Spleen (tissue), 11 donors: ENCODE measurements around the gene SMARCA1. TPM values are rescaled to one million over a fixed set of nuclear protein-coding genes. Genes with fewer than 3 reads are reported as not detected.

Experiments
- DNase-seq: peaks from one replicate; pipeline ENCODE4 v3.0.0-alpha.2; 2020
- H3K27ac ChIP-seq, 8 donors: fragments of 200-600 bp; sonication (generic) in 7 of 8; 1 replicate in 4 of 8; 2 replicates in 4 of 8; pipeline versions ENCODE4 v1.5.0 to v1.8.0; 2016 to 2021; ENCODE audit warnings: inconsistent platforms in 4 of 8, mild to moderate bottlenecking in 4 of 8, moderate library complexity in 1 of 8
- H3K27me3 ChIP-seq, 7 donors: fragments of 200-600 bp; sonication (generic) in 6 of 7; replicated peaks in 1 of 7; 1 replicate in 4 of 7; 2 replicates in 3 of 7; pipeline versions ENCODE4 v1.5.0 to v1.8.0; 2016 to 2021; ENCODE audit warnings: inconsistent platforms in 3 of 7, mild to moderate bottlenecking in 1 of 7
- H3K36me3 ChIP-seq, 6 donors: fragments of 200-600 bp; sonication (generic) in 5 of 6; 1 replicate in 4 of 6; 2 replicates in 2 of 6; pipeline versions ENCODE4 v1.5.0 to v1.8.0; 2016 to 2021; ENCODE audit warnings: inconsistent platforms in 2 of 6
- H3K4me1 ChIP-seq, 6 donors: fragments of 200-600 bp; sonication (generic) in 5 of 6; 1 replicate in 3 of 6; 2 replicates in 3 of 6; pipeline versions ENCODE4 v1.5.0 to v1.8.0; 2016 to 2021; ENCODE audit warnings: inconsistent platforms in 3 of 6
- H3K4me3 ChIP-seq, 8 donors: fragments of 200-600 bp; sonication (generic) in 7 of 8; 1 replicate in 4 of 8; 2 replicates in 4 of 8; pipeline versions ENCODE4 v1.5.0 to v1.8.0; 2016 to 2021; ENCODE audit warnings: inconsistent platforms in 4 of 8, mild to moderate bottlenecking in 4 of 8, moderate library complexity in 2 of 8
- H3K9me3 ChIP-seq, 8 donors: fragments of 200-600 bp; sonication (generic) in 7 of 8; 1 replicate in 4 of 8; 2 replicates in 4 of 8; pipeline versions ENCODE4 v1.5.0 to v1.8.0; 2016 to 2021; ENCODE audit warnings: inconsistent platforms in 4 of 8
- CTCF ChIP-seq, 11 experiments: fragments of 200-600 bp in 7 of 11; fragments of 450-650 bp in 4 of 11; sonication (generic) in 4 of 11; IDR thresholded peaks in 8 of 11; conservative IDR thresholded peaks in 3 of 11; 1 replicate in 7 of 11; 2 replicates in 4 of 11; pipeline versions ENCODE4 v1.4.0 to v1.8.0; 2016 to 2021; ENCODE audit warnings: antibody characterized with exemption in 11 of 11, inconsistent platforms in 4 of 11, mild to moderate bottlenecking in 1 of 11
- POLR2A ChIP-seq, 3 donors: fragments of 450-650 bp; IDR thresholded peaks; one replicate each; pipeline ENCODE4 v1.5.1; 2017; ENCODE audit warnings: antibody characterized with exemption in 3 of 3, mild to moderate bottlenecking in 1 of 3
- POLR2AphosphoS5 ChIP-seq, 3 donors: sonication (generic); formaldehyde crosslinking; IDR thresholded peaks; one replicate each; pipeline ENCODE4 v1.5.1; 2017; ENCODE audit warnings: antibody characterized with exemption in 3 of 3
- WGBS, 5 donors: extraction: QIAGEN DNeasy Blood & Tissue Kit in 3 of 5; methylation state at CpG; one replicate each; pipeline versions ENCODE4 v1.1.5 to v1.1.7; 2013 to 2018; 5-methylcytosine and 5-hydroxymethylcytosine counted together
- intact Hi-C: fragments of 100-400 bp; cut with DNase I; formaldehyde crosslinking; loops from one replicate; pipeline ENCODE4 v1.15.0; 2023; ENCODE audit warnings: low total_unique reads
- polyA plus RNA-seq, 3 donors: library from polyadenylated mRNA; stranded (reverse); fragments of 200-250 nt; gene quantifications; one replicate each; pipeline ENCODE4 v1.2.1, GENCODE V29; 2013
- total RNA-seq, 7 donors: library from RNA; depleted of rRNA in 3 of 7; stranded (reverse); fragments of >200 nt in 3 of 7; fragmentation: NEBNext Ultra II Directional in 4 of 7; extraction: Animal tissue kit (Norgen Biotek cat#: 25700) in 4 of 7; gene quantifications; one replicate each; pipeline versions ENCODE4 v1.1.0 to v1.2.1, GENCODE V29; 2016 to 2021
- donor health status: healthy with polysubstance abuse.
- donor health status: DM: no; HTN: no; CAD: no; lungs with moderate emphysema.
- donor health status: DM: no; HTN: no; CAD: no.
- donor health status: Bipolar disorder and iron deficiency.
- donor health status: healthy.
- donor health status: DM: no; HTN: no; CAD: no.
- donor health status: DM: yes; HTN: yes; CAD: no.

SMARCA1 gene
- total and polyA plus RNA-seq, 10 donors = 2.5 to 25.3 (median 15.8) TPM

GRCh38 chrX:129524250-129524850, 1.1 kb upstream of the SMARCA1 start:
- H3K4me3 ChIP-seq = no peak overlapping the region
- intact Hi-C loops = no loop called here
- H3K4me1 ChIP-seq = peaks cover 0 to 10% (median 0%) of the 10 kb centered on the region in 6 donors
- peaks cover 0 to 26% (median 3%) of the 10 kb centered on the region in 7 donors for H3K27me3 ChIP-seq
- no peaks in the 10 kb centered on the region for H3K36me3 ChIP-seq
- TF ChIP-seq POLR2A (IDR thresholded peaks at IDR 0.05) (no peak), POLR2AphosphoS5 (IDR thresholded peaks at IDR 0.05) (no peak), CTCF (IDR thresholded peaks at IDR 0.05 in 8 of 11, conservative IDR thresholded peaks at IDR 0.05 in 3 of 11) (no peak)
- no peak overlapping the region for H3K27ac ChIP-seq
- peaks cover 0 to 3% (median 0%) of the 10 kb centered on the region in 8 donors for H3K9me3 ChIP-seq
- no peak for DNase-seq
- 76 to 95% (median 87%) methylated on average over 3 of the region's 3 CpGs for WGBS, 5 donors

GRCh38 chrX:129522184-129523078, 859 bp downstream of the SMARCA1 start:
- peak overlapping the region in 7 of 8 donors; percentile 63 to 80 (median 76) for H3K27ac ChIP-seq
- 2 to 47% (median 4%) methylated on average over 21 to 51 of the region's 56 CpGs for WGBS, 5 donors
- H3K9me3 ChIP-seq = peaks cover 0 to 3% (median 0%) of the 10 kb centered on the region in 8 donors
- peaks cover 0 to 26% (median 3%) of the 10 kb centered on the region in 7 donors for H3K27me3 ChIP-seq
- intact Hi-C loops = no loop called here
- peaks cover 0 to 10% (median 0%) of the 10 kb centered on the region in 6 donors for H3K4me1 ChIP-seq
- H3K36me3 ChIP-seq = no peaks in the 10 kb centered on the region
- DNase-seq = no peak
- peak overlapping the region; percentile 42 to 78 (median 52) for H3K4me3 ChIP-seq
- TF ChIP-seq POLR2AphosphoS5 (IDR thresholded peaks at IDR 0.05) (no peak), CTCF (IDR thresholded peaks at IDR 0.05 in 8 of 11, conservative IDR thresholded peaks at IDR 0.05 in 3 of 11) (no peak), POLR2A (IDR thresholded peaks at IDR 0.05) (no peak)

- TF ChIP-seq POLR2AphosphoS5 (IDR thresholded peaks at IDR 0.05) (no peak), CTCF (IDR thresholded peaks at IDR 0.05 in 8 of 11, conservative IDR thresholded peaks at IDR 0.05 in 3 of 11) (no peak), POLR2A (IDR thresholded peaks at IDR 0.05) (no peak)
- no peak for DNase-seq
- no peak overlapping the region for H3K27ac ChIP-seq
- H3K27me3 ChIP-seq = peaks cover 0 to 26% (median 3%) of the 10 kb centered on the region in 7 donors
- intact Hi-C loops = no loop called here
- peaks cover 0 to 3% (median 0%) of the 10 kb centered on the region in 6 donors for H3K36me3 ChIP-seq
- H3K4me1 ChIP-seq = peaks cover 0 to 10% (median 0%) of the 10 kb centered on the region in 6 donors
- 65 to 85% (median 78%) methylated on average over 3 of the region's 3 CpGs for WGBS, 5 donors
- no peak overlapping the region for H3K4me3 ChIP-seq
- H3K9me3 ChIP-seq = peaks cover 0 to 3% (median 0%) of the 10 kb centered on the region in 8 donors
Measured at GRCh38 chrX:129520151-129520550, 3.1 kb downstream of the SMARCA1 start.

- TF ChIP-seq CTCF (IDR thresholded peaks at IDR 0.05 in 8 of 11, conservative IDR thresholded peaks at IDR 0.05 in 3 of 11) (no peak), POLR2AphosphoS5 (IDR thresholded peaks at IDR 0.05) (no peak), POLR2A (IDR thresholded peaks at IDR 0.05) (no peak)
- Histone ChIP-seq H3K9me3 (no peaks in the 10 kb centered on the region), H3K27ac (no peak overlapping the region), H3K27me3 (peaks cover 0 to 1% (median 0%) of the 10 kb centered on the region in 7 donors), H3K4me3 (no peak overlapping the region), H3K36me3 (peaks cover 0 to 8% (median 0%) of the 10 kb centered on the region in 6 donors), H3K4me1 (peaks cover 0 to 1% (median 0%) of the 10 kb centered on the region in 6 donors)
- DNase-seq = no peak
- WGBS, 5 donors = 66 to 93% (median 88%) methylated on average over 3 of the region's 3 CpGs
- intact Hi-C loops = no loop called here
Measured at GRCh38 chrX:129516402-129516801, 6.9 kb downstream of the SMARCA1 start.
